Omental fat pad (tissue), 4 donors: ENCODE data around the gene ASAP3. TPM values are rescaled to one million over a fixed set of nuclear protein-coding genes. Genes with fewer than 3 reads are reported as not detected.
A peak's percentile ranks its signal among the peaks of the same experiment; 100 is the strongest.

Experiments used
- ATAC-seq: fragments of 150-250 bp; one replicate; pipeline ENCODE4 v1.9.1; 2016; ENCODE audit warnings: mild to moderate bottlenecking, moderate library complexity; ENCODE audit not compliant: low FRiP score
- DNase-seq: peaks from one replicate; pipeline ENCODE4 v3.0.0-alpha.2; 2019; ENCODE audit warnings: low spot score
- total RNA-seq, 4 donors: library from RNA; depleted of rRNA; stranded (reverse); fragments of >200 nt; gene quantifications; one replicate each; pipeline ENCODE4 v1.1.0, GENCODE V29; 2016
- TF ChIP-seq, protein P1 (sequence below), 3 donors: fragments of 450-650 bp; IDR thresholded peaks; one replicate each; pipeline ENCODE4 v1.5.1; 2016 to 2017; ENCODE audit warnings: antibody characterized with exemption in 3 of 3, mild to moderate bottlenecking in 3 of 3, moderate library complexity in 2 of 3

ASAP3 gene
- total RNA-seq = 10 to 100 TPM; 30.6 to 71.7 (median 36.7) TPM

DNA sequence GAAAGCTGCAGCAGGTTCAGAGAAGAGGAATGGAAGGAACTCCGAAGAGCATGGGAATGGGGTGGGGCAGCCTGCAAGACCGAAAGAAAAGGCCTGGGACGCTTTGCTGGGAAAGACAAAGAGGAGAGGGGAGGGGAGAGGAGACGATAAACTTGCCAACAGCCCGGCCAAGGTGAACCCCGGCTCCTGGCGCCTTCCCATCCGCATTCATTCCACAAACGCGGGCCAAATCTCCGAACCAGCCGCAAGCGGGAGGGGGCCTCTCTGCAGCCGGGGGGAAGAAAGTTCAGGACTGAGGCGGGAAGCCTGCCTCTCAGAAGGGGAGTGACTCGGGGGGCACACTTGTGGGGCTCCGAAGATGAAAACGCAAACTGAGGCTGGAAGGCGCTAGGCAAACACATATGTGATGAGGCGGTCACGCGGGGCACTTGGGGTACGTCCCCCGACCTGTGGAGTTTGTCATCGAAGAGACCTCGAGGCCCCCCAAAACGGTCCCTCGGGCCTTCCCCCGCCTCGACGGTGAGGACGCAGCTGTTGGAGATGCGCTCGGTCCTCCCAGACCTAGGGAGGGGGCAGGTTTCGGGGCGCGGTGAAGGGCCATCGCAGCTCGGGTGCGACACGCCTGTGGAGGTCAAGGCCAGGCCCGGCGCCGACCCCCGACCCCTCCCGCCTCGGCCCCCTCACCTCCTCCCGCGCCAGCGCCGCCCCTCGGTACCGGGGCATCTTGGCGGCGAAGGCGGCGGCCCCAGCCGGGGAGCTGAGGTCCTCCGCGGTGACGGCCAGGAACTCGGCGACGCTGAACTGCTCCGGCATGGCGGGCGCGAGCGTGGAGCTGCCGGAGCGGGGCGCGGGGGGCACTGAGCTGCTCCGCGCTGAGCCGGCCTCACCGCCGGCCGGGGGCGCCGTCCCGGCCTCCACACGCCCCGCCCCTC is at the start of gene ASAP3:
ASAP3 (minus strand) TSS at position 859 of the 932 bp plus-strand sequence; CDS start at position 813, 46 bp downstream.
- ATAC-seq = peak; percentile 3
- TF ChIP-seq, protein P1, sequence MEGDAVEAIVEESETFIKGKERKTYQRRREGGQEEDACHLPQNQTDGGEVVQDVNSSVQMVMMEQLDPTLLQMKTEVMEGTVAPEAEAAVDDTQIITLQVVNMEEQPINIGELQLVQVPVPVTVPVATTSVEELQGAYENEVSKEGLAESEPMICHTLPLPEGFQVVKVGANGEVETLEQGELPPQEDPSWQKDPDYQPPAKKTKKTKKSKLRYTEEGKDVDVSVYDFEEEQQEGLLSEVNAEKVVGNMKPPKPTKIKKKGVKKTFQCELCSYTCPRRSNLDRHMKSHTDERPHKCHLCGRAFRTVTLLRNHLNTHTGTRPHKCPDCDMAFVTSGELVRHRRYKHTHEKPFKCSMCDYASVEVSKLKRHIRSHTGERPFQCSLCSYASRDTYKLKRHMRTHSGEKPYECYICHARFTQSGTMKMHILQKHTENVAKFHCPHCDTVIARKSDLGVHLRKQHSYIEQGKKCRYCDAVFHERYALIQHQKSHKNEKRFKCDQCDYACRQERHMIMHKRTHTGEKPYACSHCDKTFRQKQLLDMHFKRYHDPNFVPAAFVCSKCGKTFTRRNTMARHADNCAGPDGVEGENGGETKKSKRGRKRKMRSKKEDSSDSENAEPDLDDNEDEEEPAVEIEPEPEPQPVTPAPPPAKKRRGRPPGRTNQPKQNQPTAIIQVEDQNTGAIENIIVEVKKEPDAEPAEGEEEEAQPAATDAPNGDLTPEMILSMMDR (IDR thresholded peaks at IDR 0.05) = no peak
- DNase-seq = no peak

DNA sequence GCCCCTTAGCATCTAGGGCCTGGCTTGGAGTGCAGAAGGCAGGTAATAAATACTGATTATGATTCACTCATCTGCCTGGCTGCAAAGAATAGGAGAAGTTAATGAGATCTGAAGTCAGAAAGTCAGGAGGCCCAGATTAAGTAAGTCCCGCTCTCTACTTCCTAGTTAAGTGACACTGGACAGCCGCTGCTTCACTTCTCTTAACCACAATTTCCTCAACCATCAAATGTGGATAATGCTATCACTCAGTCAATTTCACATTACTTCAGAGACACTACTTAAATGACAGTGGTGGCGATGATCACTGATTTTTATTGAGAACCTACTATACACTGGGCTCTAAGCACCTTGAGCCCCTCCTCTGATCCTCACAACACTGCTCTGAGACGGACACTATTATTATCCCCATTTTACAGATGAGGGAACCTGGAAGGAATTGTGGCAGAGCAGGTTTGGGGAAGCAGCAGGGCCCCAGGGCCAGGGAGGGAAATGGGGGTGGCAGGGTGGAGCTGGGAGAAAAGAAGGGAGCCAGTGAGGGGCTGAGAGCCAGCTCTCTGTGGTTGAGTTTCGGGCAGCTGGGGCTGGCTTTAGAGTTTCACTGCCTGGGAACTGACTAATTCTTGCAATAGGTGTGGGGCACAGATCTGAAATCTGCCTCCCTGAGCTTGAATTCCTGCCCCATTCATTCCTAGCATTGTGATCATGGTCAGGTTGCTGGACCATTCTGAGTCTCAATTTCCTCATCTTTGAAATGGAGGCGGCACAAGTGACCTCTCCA is 49.5 kb upstream of the ASAP3 start:
- TF ChIP-seq, protein P1 (IDR thresholded peaks at IDR 0.05) = no peak
- ATAC-seq (no peak), DNase-seq (no peak)

DNA sequence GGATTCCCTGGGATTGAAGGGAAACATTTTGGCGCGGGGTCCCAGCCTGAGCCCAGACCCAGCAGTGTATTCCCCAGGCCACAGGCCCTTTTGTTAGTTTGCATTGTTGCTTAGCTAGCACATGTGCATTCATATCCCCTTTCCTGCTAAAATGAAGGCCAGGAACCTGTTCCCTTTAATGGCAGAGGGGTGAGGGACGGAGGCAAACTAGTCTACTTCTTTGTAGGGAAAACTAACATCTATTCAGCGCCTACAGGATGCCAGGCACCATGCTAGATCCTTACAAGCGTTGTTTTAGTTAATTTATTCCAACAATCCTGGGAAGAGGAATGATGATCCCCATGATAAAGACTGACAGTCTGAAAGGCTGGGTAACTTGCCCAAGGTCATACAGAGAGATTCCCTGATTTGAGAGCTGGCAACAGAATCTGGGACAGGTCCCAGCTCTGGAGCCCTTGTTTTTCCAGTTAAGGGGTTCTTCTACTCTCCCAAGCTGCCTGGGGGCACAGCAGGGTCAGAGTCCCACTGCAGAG is 47.6 kb upstream of the ASAP3 start:
- TF ChIP-seq, protein P1 (IDR thresholded peaks at IDR 0.05) = no peak
- no peak for DNase-seq
- ATAC-seq = no peak

DNA sequence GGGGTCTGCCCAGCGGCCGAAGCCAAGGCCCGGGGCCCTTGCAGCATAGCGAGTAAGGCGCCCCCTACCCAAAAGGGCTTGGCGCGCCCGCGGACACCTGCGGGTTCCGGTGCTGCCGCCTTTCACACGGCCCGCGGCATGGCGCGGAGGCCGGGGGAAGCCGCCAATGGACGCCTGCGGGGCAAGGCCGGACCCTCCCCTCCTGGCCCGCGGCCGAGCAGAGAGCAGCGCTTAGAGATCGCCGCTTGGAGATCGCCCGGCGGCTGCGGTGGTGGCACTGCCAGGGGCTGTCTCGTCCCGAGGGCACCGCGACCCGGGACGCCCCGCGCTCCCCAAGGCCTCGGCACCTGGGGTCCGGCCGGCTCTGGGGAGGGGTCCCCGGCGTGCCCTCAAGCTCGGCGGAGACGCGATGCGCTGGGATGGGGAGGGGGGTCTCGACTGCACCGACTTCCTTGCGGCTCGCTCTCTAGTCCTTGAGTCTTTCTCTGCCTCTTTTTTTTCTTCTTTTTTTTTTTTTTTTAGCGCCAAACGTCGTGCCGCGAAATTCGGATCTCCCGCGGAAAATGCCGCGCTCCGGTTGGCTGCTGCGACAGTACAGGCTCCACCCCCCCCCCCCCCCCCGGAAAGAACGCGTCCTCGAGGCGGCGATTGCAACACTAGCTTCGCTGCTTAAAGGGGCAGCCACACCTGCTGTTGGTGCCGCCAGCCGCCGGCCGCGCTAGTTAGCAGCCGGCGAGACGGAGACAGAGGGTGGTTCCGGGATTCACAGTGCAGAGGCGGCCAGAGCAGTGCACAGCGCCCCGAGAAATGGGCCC is 47.0 kb upstream of the ASAP3 start, which contains the start of gene E2F2:
E2F2 (minus strand) TSS at position 487 of the 815 bp plus-strand sequence; CDS start at position 47, 440 bp downstream.
- DNase-seq = peak; percentile 51
- peak; percentile 54 for ATAC-seq
- TF ChIP-seq, protein P1 (IDR thresholded peaks at IDR 0.05) = no peak

DNA sequence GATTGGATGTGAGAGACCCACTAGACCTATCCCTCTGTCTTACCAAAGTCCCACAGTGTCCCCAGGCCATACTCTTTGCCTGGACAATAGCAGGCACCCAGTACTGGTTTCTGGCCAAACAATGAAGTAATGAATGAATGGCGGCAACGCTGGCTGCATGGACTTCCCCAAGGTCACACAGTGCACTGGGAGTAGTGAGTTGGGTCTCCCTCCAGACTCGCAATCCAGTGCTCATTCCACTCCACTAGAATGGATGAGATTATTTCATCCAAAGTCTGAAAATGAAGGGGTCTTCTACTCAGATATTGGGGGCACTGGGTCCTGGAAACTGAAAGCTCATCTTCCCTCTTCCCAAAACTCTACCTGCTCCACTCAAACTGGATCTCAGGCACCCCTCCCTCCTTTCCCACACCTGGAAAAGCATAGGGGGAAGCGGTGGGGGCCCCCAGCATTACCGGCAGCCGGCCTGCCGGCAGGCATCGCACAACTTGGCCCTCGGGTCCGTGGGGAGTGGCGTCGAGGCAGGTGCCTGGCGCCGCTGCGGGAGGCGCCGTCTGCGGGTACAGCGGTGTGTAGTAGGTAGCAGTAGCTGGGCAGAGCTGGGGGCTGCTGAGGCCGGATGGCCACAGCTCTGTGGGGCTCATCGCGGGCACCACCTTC is 46.2 kb upstream of the ASAP3 start:
- DNase-seq (no peak), ATAC-seq (no peak)
- TF ChIP-seq, protein P1 (IDR thresholded peaks at IDR 0.05) = no peak
